ENCODE data around the gene BAAT. TPM values are rescaled to one million over a fixed set of nuclear protein-coding genes. Genes with fewer than 3 reads are reported as not detected.
A peak's percentile ranks its signal among the peaks of the same experiment; 100 is the strongest.

Gene BAAT
- total and polyA plus RNA-seq, 8 donors: 0.43 to 13.9 (median 1.6) TPM

GRCh38 chr9:101399643-101399970, 14.8 kb upstream of the BAAT start:
- FAIRE-seq (no peak), DNase-seq (no peak), ATAC-seq (peak in 2 of 4 donors; percentile 1)
- Histone ChIP-seq H3K27ac (peak overlapping the region in 2 of 4 donors; percentile 82 to 90), H3K4me3 (peak overlapping the region; percentile 58 to 79 (median 70)), H3K4me1 (peaks cover 15 to 27% (median 25%) of the 10 kb centered on the region in 3 donors), H3K27me3 (no peaks in the 10 kb centered on the region), H3K36me3 (peaks cover 5 to 37% (median 11%) of the 10 kb centered on the region in 3 donors), H3K9me3 (no peaks in the 10 kb centered on the region)
- no peak for TF ChIP-seq CTCF (IDR thresholded peaks at IDR 0.05)
- WGBS, 2 donors: 1 to 4% methylated on average over 2 of the region's 2 CpGs
- intact Hi-C loops (cut with DNase I): no loop called here

GRCh38 chr9:101398930-101399642, 14.3 kb upstream of the BAAT start:
- intact Hi-C loops (cut with DNase I): no loop called here
- peak overlapping the region; percentile 58 to 79 (median 70) for H3K4me3 ChIP-seq
- DNase-seq: peak in 5 of 6 donors; percentile 27 to 86 (median 46)

GRCh38 chr9:101398068-101398929, 13.5 kb upstream of the BAAT start, which contains the start of the genes MRPL50 and ZNF189:
Gene MRPL50, minus strand, starts transcription at chr9:101398618. Its CDS starts 26 bp downstream, at chr9:101398592.
Gene ZNF189, plus strand, starts transcription at chr9:101398851. Its CDS starts 306 bp downstream, at chr9:101399157.
- Histone ChIP-seq H3K27me3 (no peaks in the 10 kb centered on the region), H3K9me3 (no peaks in the 10 kb centered on the region), H3K27ac (peak within 1 kb of the TSS; percentile 72 to 90 (median 84)), H3K36me3 (peaks cover 0 to 24% (median 0%) of the 10 kb centered on the region in 3 donors), H3K4me1 (peaks cover 15 to 27% (median 25%) of the 10 kb centered on the region in 3 donors), H3K4me3 (peak within 1 kb of the TSS; percentile 58 to 79 (median 70))
- peak; percentile 97 for FAIRE-seq
- TF ChIP-seq CTCF (IDR thresholded peaks at IDR 0.05): no peak
- DNase-seq: peak; percentile 92 to 99 (median 98)
- ATAC-seq: peak; percentile 94 to 98 (median 96)
- intact Hi-C loops (cut with DNase I): no loop called here
- WGBS, 2 donors: 0% methylated on average over 44 of the region's 44 CpGs

More at GRCh38 chr9:101398930-101399642, 14.3 kb upstream of the BAAT start:
- WGBS, 2 donors: 1 to 2% methylated on average over 28 of the region's 28 CpGs
- ATAC-seq (peak in 3 of 4 donors; percentile 21 to 29 (median 24)), FAIRE-seq (no peak)
- Histone ChIP-seq H3K9me3 (no peaks in the 10 kb centered on the region), H3K36me3 (peaks cover 5 to 32% (median 6%) of the 10 kb centered on the region in 3 donors), H3K27me3 (no peaks in the 10 kb centered on the region), H3K4me1 (peaks cover 15 to 27% (median 25%) of the 10 kb centered on the region in 3 donors), H3K27ac (peak overlapping the region; percentile 66 to 90 (median 76))
- TF ChIP-seq CTCF (IDR thresholded peaks at IDR 0.05): no peak

- DNase-seq (no peak), ATAC-seq (peak in 3 of 4 donors; percentile 0 to 7 (median 1)), FAIRE-seq (no peak)
- peaks cover 0 to 18% (median 0%) of the 10 kb centered on the region in 3 donors for H3K36me3 ChIP-seq
- 3 to 5% methylated on average over 4 of the region's 4 CpGs for WGBS, 2 donors
- peaks cover 15 to 27% (median 25%) of the 10 kb centered on the region in 3 donors for H3K4me1 ChIP-seq
- no peaks in the 10 kb centered on the region for H3K27me3 ChIP-seq
- intact Hi-C loops (cut with DNase I): no loop called here
- no peaks in the 10 kb centered on the region for H3K9me3 ChIP-seq
- H3K4me3 ChIP-seq: peak overlapping the region; percentile 33 to 79 (median 66)
- no peak for TF ChIP-seq CTCF (IDR thresholded peaks at IDR 0.05)
- H3K27ac ChIP-seq: peak overlapping the region in 3 of 4 donors; percentile 72 to 90 (median 82)
Observed at GRCh38 chr9:101397746-101398067, 12.9 kb upstream of the BAAT start.
